Endothelial cell of umbilical vein (primary cell): Measurements from ENCODE around the gene TMEM52B. TPM values are rescaled to one million over a fixed set of nuclear protein-coding genes. Genes with fewer than 3 reads are reported as not detected.
"Not testable (repeated sequence)": the region's sequence is repeated elsewhere in the genome, so short reads cannot be mapped to it uniquely, and the experiment has no call there.

Source experiments
- BruUV-seq: library from RNA; stranded (reverse); fragments of 400-500 nt; replicated peaks from 2 replicates; lab custom pipeline; 2021; lab: Mats Ljungman, UMichigan
- CTCF ChIA-PET: fragments of 300-600, 350-600 bp; sonication (Branson Sonifier 250); formaldehyde crosslinking; loops from one replicate; lab custom pipeline; 2021; ENCODE audit warnings: antibody characterized with exemption, inconsistent platforms; lab: Charles Lee
- POLR2A ChIA-PET: fragments of 300-600, 350-600 bp; sonication (Branson Sonifier 250); formaldehyde crosslinking; loops from one replicate; lab custom pipeline; 2021; ENCODE audit warnings: antibody characterized with exemption, inconsistent platforms; lab: Charles Lee
- DNase-seq: peaks from one replicate; pipeline ENCODE4 v3.0.0-alpha.2; 2011; ENCODE audit warnings: low read depth, low spot score
- FAIRE-seq: peaks from 2 replicates; lab custom pipeline; 2011; peaks lifted over from hg19 to GRCh38; lab: Jason Lieb, UNC
- H2AFZ ChIP-seq: 2 replicates; pipeline ENCODE4 v1.6.0; 2012; ENCODE audit warnings: low read depth, low read length, control low read depth, inconsistent platforms
- H3K27ac ChIP-seq: 2 replicates; pipeline ENCODE4 v1.5.1; 2011; ENCODE audit warnings: low read depth, mild to moderate bottlenecking, control low read depth, low read length, moderate library complexity; ENCODE audit not compliant: insufficient read depth
- H3K27me3 ChIP-seq, 2 experiments: 2 replicates each; pipeline versions ENCODE4 v1.6.0 to v1.6.1; 2011; ENCODE audit warnings: low read length in 2 of 2, mixed read lengths in 1 of 2; ENCODE audit not compliant: control insufficient read depth in 2 of 2, insufficient read depth in 2 of 2
- H3K36me3 ChIP-seq, 2 experiments: 2 replicates in 1 of 2; 3 replicates in 1 of 2; pipeline ENCODE4 v1.5.1; 2011; ENCODE audit warnings: low read length in 2 of 2, mild to moderate bottlenecking in 1 of 2, moderate library complexity in 1 of 2; ENCODE audit not compliant: control insufficient read depth in 2 of 2, insufficient read depth in 2 of 2; ENCODE audit errors: extremely low read depth in 1 of 2
- H3K4me1 ChIP-seq: 3 replicates; pipeline ENCODE4 v1.5.1; 2011; ENCODE audit warnings: mild to moderate bottlenecking, low read length; ENCODE audit not compliant: control insufficient read depth, insufficient read depth; ENCODE audit errors: extremely low read depth
- H3K4me2 ChIP-seq: 2 replicates; pipeline ENCODE4 v1.6.1; 2011; ENCODE audit warnings: low read length, control low read depth, mixed read lengths; ENCODE audit not compliant: insufficient read depth
- H3K4me3 ChIP-seq, 3 experiments: fragments of 200-600 bp in 1 of 3; sonication (generic), shearing (Covaris generic) in 1 of 3; replicated peaks in 1 of 3; 2 replicates each; pipeline ENCODE4 v1.5.1; 2011 to 2016; ENCODE audit warnings: control low read depth in 3 of 3, low read length in 3 of 3, mild to moderate bottlenecking in 2 of 3, inconsistent platforms in 1 of 3, low read depth in 1 of 3, moderate library complexity in 1 of 3; ENCODE audit not compliant: insufficient read depth in 1 of 3
- H3K79me2 ChIP-seq: 2 replicates; pipeline ENCODE4 v1.6.0; 2012; ENCODE audit warnings: low read length, inconsistent platforms; ENCODE audit not compliant: control insufficient read depth, insufficient read depth
- H3K9ac ChIP-seq: replicated peaks from 2 replicates; pipeline ENCODE3; 2011; ENCODE audit warnings: low read length, control low read depth; ENCODE audit not compliant: insufficient read depth; ENCODE audit errors: extremely low read depth
- H3K9me1 ChIP-seq: replicated peaks from 3 replicates; pipeline ENCODE4 v1.6.0; 2011; ENCODE audit warnings: mild to moderate bottlenecking, low read length; ENCODE audit not compliant: control insufficient read depth, insufficient read depth; ENCODE audit errors: extremely low read depth
- H3K9me3 ChIP-seq: replicated peaks from 2 replicates; pipeline ENCODE4 v1.5.1; 2012; ENCODE audit warnings: low read length, inconsistent platforms; ENCODE audit not compliant: control insufficient read depth, insufficient read depth
- H4K20me1 ChIP-seq: replicated peaks from 2 replicates; pipeline ENCODE3; 2011; ENCODE audit warnings: mild to moderate bottlenecking, low read length; ENCODE audit not compliant: control insufficient read depth, insufficient read depth; ENCODE audit errors: extremely low read depth
- CTCF ChIP-seq, 2 donors: IDR thresholded peaks; 1 replicate in 1 of 2; 2 replicates in 1 of 2; pipeline ENCODE4 v1.5.1; 2011; ENCODE audit warnings: low read length in 2 of 2, mild to moderate bottlenecking in 2 of 2, moderate library complexity in 2 of 2, control low read depth in 1 of 2, inconsistent platforms in 1 of 2, low read depth in 1 of 2; ENCODE audit not compliant: insufficient read depth in 1 of 2; ENCODE audit errors: extremely low read depth in 1 of 2
- FOS ChIP-seq: IDR thresholded peaks from 2 replicates; pipeline ENCODE4 v1.6.1; 2011; ENCODE audit warnings: mild to moderate bottlenecking, low read length, moderate library complexity, borderline replicate concordance; ENCODE audit not compliant: insufficient read depth
- JUN ChIP-seq: IDR thresholded peaks from 2 replicates; pipeline ENCODE4 v1.6.1; 2011; ENCODE audit warnings: borderline replicate concordance, low read depth; ENCODE audit not compliant: insufficient read length, insufficient read depth
- MYC ChIP-seq: IDR thresholded peaks from one replicate; pipeline ENCODE4 v1.6.1; 2011; ENCODE audit warnings: mild to moderate bottlenecking, low read depth, low read length
- POLR2A ChIP-seq: IDR thresholded peaks from 2 replicates; pipeline ENCODE4 v1.6.1; 2012; ENCODE audit warnings: low read depth, mild to moderate bottlenecking, control low read depth, low read length
- dilution Hi-C: fragments of 300-500 bp; cut with MboI; formaldehyde crosslinking; loops from one replicate; pipeline ENCODE4 v1.15.0; 2019; ENCODE audit warnings: low sequenced_read_pairs; ENCODE audit not compliant: extremely low pct_ligation_motif_present
- intact Hi-C: fragments of 100-400 bp; cut with micrococcal nuclease; formaldehyde crosslinking; loops from one replicate; pipeline ENCODE4 v1.10.0; 2022
- polyA plus RNA-seq, 4 experiments: library from polyadenylated mRNA; depleted of rRNA in 3 of 4; stranded (reverse) in 3 of 4; unstranded in 1 of 4; fragments of >200 nt; gene quantifications; 2 replicates each; pipeline versions ENCODE4 v1.2.1 to v1.2.3, GENCODE V29; 2011 to 2012; ENCODE audit warnings: missing spikeins in 1 of 4
- total RNA-seq: library from RNA; stranded (reverse); gene quantifications from 2 replicates; pipeline ENCODE4 v1.2.3, GENCODE V29; 2021

Gene TMEM52B
- total and polyA plus RNA-seq, 2 donors (not counting 3 experiments of a cell fraction or from before 2014, with no cell fraction given) = 0.24 TPM; not detected in 1

GRCh38 chr12:10223208-10223607 is 44.4 kb downstream of the TMEM52B start:
- no peak overlapping the region for H2AFZ ChIP-seq
- H3K9me1 ChIP-seq = no peaks in the 10 kb centered on the region
- no peaks in the 10 kb centered on the region for H3K27me3 ChIP-seq
- DNase-seq = no peak
- no peak overlapping the region for H3K9ac ChIP-seq
- dilution Hi-C loops (no loop called here), intact Hi-C loops (no loop called here)
- no peak overlapping the region for H3K4me3 ChIP-seq
- H3K4me2 ChIP-seq = no peak overlapping the region
- no peak for TF ChIP-seq FOS
- no peak for TF ChIP-seq JUN
- no peak for TF ChIP-seq MYC
- TF ChIP-seq POLR2A = no peak
- no peak for TF ChIP-seq CTCF (IDR thresholded peaks at IDR 0.05; ENCODE audit: extremely low read depth in 1 of 2, insufficient read depth in 1 of 2, low read depth in 1 of 2, low read length in 2 of 2)
- peaks cover 12% of the 10 kb centered on the region for H3K4me1 ChIP-seq
- H3K9me3 ChIP-seq = no peaks in the 10 kb centered on the region
- CTCF ChIA-PET = interaction anchor here (2.2 kb wide), 1 partner anchor 9 kb away, joined by 8 read pairs; no protein-coding TSS in a partner anchor
- no TSS peak for BruUV-seq
- H3K36me3 ChIP-seq = peaks cover 30 to 32% of the 10 kb centered on the region in 2 experiments
- H3K79me2 ChIP-seq = no peaks in the 10 kb centered on the region
- FAIRE-seq = no peak
- no peak overlapping the region for H3K27ac ChIP-seq
- POLR2A ChIA-PET = no interaction called here
- H4K20me1 ChIP-seq = no peaks in the 10 kb centered on the region

GRCh38 chr12:10225426-10225825 is 46.6 kb downstream of the TMEM52B start:
- H3K9me1 ChIP-seq, H3K79me2 ChIP-seq, H3K9ac ChIP-seq, CTCF ChIA-PET, H3K27me3 ChIP-seq, POLR2A ChIA-PET, BruUV-seq, FAIRE-seq, H3K4me3 ChIP-seq, H4K20me1 ChIP-seq, H2AFZ ChIP-seq, H3K4me2 ChIP-seq, dilution Hi-C loops, H3K4me1 ChIP-seq, H3K27ac ChIP-seq, intact Hi-C loops, DNase-seq, H3K9me3 ChIP-seq: not testable (repeated sequence)
- peaks cover 26 to 27% of the 10 kb centered on the region in 2 experiments for H3K36me3 ChIP-seq
